Astrocyte (in vitro differentiated cells and primary cell): ENCODE measurements around the gene FABP3.

Experiments
- EZH2 ChIP-seq: IDR thresholded peaks from 2 replicates; pipeline ENCODE4 v1.6.1; 2012; ENCODE audit warnings: mild to moderate bottlenecking, low read length, inconsistent platforms; ENCODE audit not compliant: insufficient read depth
- TF ChIP-seq, protein P1 (sequence below): IDR thresholded peaks from 2 replicates; pipeline ENCODE4 v1.5.1; 2011; ENCODE audit warnings: low read depth, mild to moderate bottlenecking, inconsistent platforms, low read length, moderate library complexity; ENCODE audit not compliant: insufficient read depth

DNA sequence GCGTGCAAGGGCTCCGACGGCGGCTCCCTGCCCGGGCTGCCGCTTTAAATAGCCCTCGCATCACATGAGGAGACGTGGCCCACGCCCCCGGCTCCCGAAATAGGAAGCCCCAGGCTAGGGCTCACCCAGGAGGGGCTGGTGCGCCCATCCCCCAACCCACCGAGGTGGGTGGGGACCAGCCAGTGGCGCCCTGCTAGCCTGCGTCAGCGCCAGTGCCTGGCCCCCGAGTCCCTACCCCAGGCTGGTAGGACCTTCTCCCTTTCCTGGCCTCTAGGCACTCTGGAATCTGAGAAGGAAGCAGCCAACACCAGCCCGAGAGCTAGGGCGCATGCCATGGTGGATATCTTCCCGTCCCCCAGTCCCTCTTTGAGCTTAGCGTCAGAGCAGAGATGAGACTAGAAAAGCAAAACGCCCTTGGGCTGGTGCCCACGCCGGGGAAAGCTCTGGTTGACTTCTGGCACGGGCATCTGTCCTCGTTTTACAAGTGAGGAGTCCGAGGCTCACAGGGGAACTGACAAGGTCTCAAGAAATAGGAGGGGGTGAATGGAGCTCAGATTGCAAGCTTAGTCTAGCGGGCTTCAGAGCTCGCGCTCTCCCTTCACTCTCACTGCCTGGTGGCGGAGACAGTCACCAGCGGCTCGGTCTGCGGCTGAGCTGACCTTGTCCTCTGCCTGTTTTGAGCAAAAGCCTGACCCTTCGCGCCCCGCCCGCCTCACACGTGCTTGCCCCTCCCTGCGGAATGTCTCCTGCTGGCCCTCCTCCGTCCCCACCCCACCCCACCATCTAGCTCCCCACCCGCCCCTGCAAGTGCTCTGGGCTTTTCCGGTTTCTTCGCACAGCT lies at the start of gene FABP3:
- TF ChIP-seq EZH2 = no peak
- TF ChIP-seq, protein P1, sequence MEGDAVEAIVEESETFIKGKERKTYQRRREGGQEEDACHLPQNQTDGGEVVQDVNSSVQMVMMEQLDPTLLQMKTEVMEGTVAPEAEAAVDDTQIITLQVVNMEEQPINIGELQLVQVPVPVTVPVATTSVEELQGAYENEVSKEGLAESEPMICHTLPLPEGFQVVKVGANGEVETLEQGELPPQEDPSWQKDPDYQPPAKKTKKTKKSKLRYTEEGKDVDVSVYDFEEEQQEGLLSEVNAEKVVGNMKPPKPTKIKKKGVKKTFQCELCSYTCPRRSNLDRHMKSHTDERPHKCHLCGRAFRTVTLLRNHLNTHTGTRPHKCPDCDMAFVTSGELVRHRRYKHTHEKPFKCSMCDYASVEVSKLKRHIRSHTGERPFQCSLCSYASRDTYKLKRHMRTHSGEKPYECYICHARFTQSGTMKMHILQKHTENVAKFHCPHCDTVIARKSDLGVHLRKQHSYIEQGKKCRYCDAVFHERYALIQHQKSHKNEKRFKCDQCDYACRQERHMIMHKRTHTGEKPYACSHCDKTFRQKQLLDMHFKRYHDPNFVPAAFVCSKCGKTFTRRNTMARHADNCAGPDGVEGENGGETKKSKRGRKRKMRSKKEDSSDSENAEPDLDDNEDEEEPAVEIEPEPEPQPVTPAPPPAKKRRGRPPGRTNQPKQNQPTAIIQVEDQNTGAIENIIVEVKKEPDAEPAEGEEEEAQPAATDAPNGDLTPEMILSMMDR = no peak
